ENCODE measurements around the gene RIMS1.

GRCh38 chr6:72389698-72390097 is 503.3 kb downstream of the RIMS1 start:
- TF ChIP-seq ZSCAN9 (CRISPR knock-in tag; IDR thresholded peaks at IDR 0.05; ENCODE audit: borderline replicate concordance) (no peak), CTCF (CRISPR knock-in tag; IDR thresholded peaks at IDR 0.05) (no peak), ZFYVE20 (CRISPR knock-in tag; IDR thresholded peaks at IDR 0.05; ENCODE audit: borderline replicate concordance, low read depth) (no peak), SMAD3 (CRISPR knock-in tag; IDR thresholded peaks at IDR 0.05) (no peak), ETV5 (CRISPR knock-in tag; IDR thresholded peaks at IDR 0.05; ENCODE audit: borderline replicate concordance) (no peak), SNAPC2 (CRISPR knock-in tag; IDR thresholded peaks at IDR 0.05) (no peak), ATRX (CRISPR knock-in tag; IDR thresholded peaks at IDR 0.05; ENCODE audit: borderline replicate concordance) (no peak), HNRNPH1 (optimal IDR thresholded peaks at IDR 0.05; ENCODE audit: low read depth, low read length) (no peak), ZBTB33 (CRISPR knock-in tag; IDR thresholded peaks at IDR 0.05) (no peak), ZNF501 (CRISPR knock-in tag; IDR thresholded peaks at IDR 0.05) (no peak)

Measured in HepG2 (cell line).